ENCODE data around the gene NBPF8. TPM values are rescaled to one million over a fixed set of nuclear protein-coding genes. Genes with fewer than 3 reads are reported as not detected.
A peak's percentile ranks its signal among the peaks of the same experiment; 100 is the strongest.
"Not testable (repeated sequence)": the region's sequence is repeated elsewhere in the genome, so short reads cannot be mapped to it uniquely, and the experiment has no call there.

Gene NBPF8
- 11.6 TPM for total RNA-seq

- H3K9me3 ChIP-seq; intact Hi-C loops (cut with DNase I); H3K4me1 ChIP-seq; H3K36me3 ChIP-seq; H3K27me3 ChIP-seq: not testable (repeated sequence)
- peak in 1 of 3 experiments; percentile 16 for TF ChIP-seq CTCF (IDR thresholded peaks at IDR 0.05)
- peak; percentile 43 to 89 for DNase-seq (ENCODE audit: low spot score in 2 of 2)
- peak within 1 kb of the TSS; percentile 68 to 87 for H3K4me3 ChIP-seq
- peak within 1 kb of the TSS; percentile 65 to 87 for H3K27ac ChIP-seq
Measured at GRCh38 chr1:120414911-120415480, at the start of gene NBPF8. Gene NBPF8 (plus strand): TSS chr1:120415035. CDS start chr1:120436523, 21,488 bp downstream.

- H3K4me3 ChIP-seq; H3K27me3 ChIP-seq; H3K4me1 ChIP-seq; H3K27ac ChIP-seq; intact Hi-C loops (cut with DNase I); DNase-seq (ENCODE audit: low spot score in 2 of 2); H3K36me3 ChIP-seq; H3K9me3 ChIP-seq: not testable (repeated sequence)
Measured at GRCh38 chr1:120367709-120368108, 47.1 kb upstream of the NBPF8 start.

- H3K36me3 ChIP-seq; H3K9me3 ChIP-seq; intact Hi-C loops (cut with DNase I); H3K27ac ChIP-seq; DNase-seq (ENCODE audit: low spot score in 2 of 2); H3K27me3 ChIP-seq; H3K4me1 ChIP-seq; H3K4me3 ChIP-seq: not testable (repeated sequence)
Measured at GRCh38 chr1:120386651-120387050, 28.2 kb upstream of the NBPF8 start.

- H3K4me3 ChIP-seq; H3K36me3 ChIP-seq; H3K27ac ChIP-seq; H3K9me3 ChIP-seq; H3K27me3 ChIP-seq; H3K4me1 ChIP-seq; DNase-seq (ENCODE audit: low spot score in 2 of 2); intact Hi-C loops (cut with DNase I): not testable (repeated sequence)
- TF ChIP-seq CTCF (IDR thresholded peaks at IDR 0.05), result peak in 1 of 3 experiments; percentile 35
Measured at GRCh38 chr1:120388597-120389126, 26.2 kb upstream of the NBPF8 start.

- not testable (repeated sequence) for DNase-seq (ENCODE audit: low spot score in 2 of 2)
Measured at GRCh38 chr1:120391365-120391764, 23.5 kb upstream of the NBPF8 start.

GRCh38 chr1:120393316-120394232, 21.3 kb upstream of the NBPF8 start:
- H3K9me3 ChIP-seq; intact Hi-C loops (cut with DNase I); H3K4me3 ChIP-seq; H3K27me3 ChIP-seq; DNase-seq (ENCODE audit: low spot score in 2 of 2); H3K4me1 ChIP-seq; H3K27ac ChIP-seq; H3K36me3 ChIP-seq: not testable (repeated sequence)
- peak in 1 of 3 experiments; percentile 23 for TF ChIP-seq CTCF (IDR thresholded peaks at IDR 0.05)

More at GRCh38 chr1:120391365-120391764, 23.5 kb upstream of the NBPF8 start:
- H3K4me1 ChIP-seq; H3K36me3 ChIP-seq; intact Hi-C loops (cut with DNase I); H3K9me3 ChIP-seq; H3K27me3 ChIP-seq; H3K4me3 ChIP-seq; H3K27ac ChIP-seq: not testable (repeated sequence)

- H3K36me3 ChIP-seq; H3K27me3 ChIP-seq; H3K4me1 ChIP-seq; DNase-seq (ENCODE audit: low spot score in 2 of 2); H3K27ac ChIP-seq; H3K4me3 ChIP-seq; intact Hi-C loops (cut with DNase I); H3K9me3 ChIP-seq: not testable (repeated sequence)
Measured at GRCh38 chr1:120405348-120405747, 9.5 kb upstream of the NBPF8 start.
